Vagina (tissue), 2 donors: ENCODE data around the gene PTGR1. TPM values are rescaled to one million over a fixed set of nuclear protein-coding genes. Genes with fewer than 3 reads are reported as not detected.
"Not testable (repeated sequence)": the region's sequence is repeated elsewhere in the genome, so short reads cannot be mapped to it uniquely, and the experiment has no call there.

Experiments
- DNase-seq, 2 donors: peaks; one replicate each; pipeline ENCODE4 v3.0.0-alpha.2; 2017; ENCODE audit errors: extremely low spot score in 2 of 2
- H3K27ac ChIP-seq: fragments of 200-600 bp; sonication (generic); one replicate; pipeline ENCODE4 v1.5.1; 2019
- H3K27me3 ChIP-seq: fragments of 200-600 bp; sonication (generic); one replicate; pipeline ENCODE4 v1.5.1; 2019
- H3K36me3 ChIP-seq, 2 donors: fragments of 200-600 bp; sonication (generic); one replicate each; pipeline ENCODE4 v1.5.1; 2017 to 2019
- H3K4me1 ChIP-seq: fragments of 200-600 bp; sonication (generic); one replicate; pipeline ENCODE4 v1.5.1; 2019
- H3K4me3 ChIP-seq, 2 donors: fragments of 200-600 bp; sonication (generic); 1 replicate in 1 of 2; 2 replicates in 1 of 2; pipeline ENCODE4 v1.5.1; 2016 to 2019
- H3K9me3 ChIP-seq: fragments of 200-600 bp; sonication (generic); one replicate; pipeline ENCODE4 v1.5.1; 2019
- CTCF ChIP-seq, 3 experiments: fragments of 450-650 bp in 2 of 3; fragments of 200-600 bp in 1 of 3; sonication (generic) in 1 of 3; IDR thresholded peaks; one replicate each; pipeline ENCODE4 v1.5.1; 2017 to 2019; ENCODE audit warnings: antibody characterized with exemption in 3 of 3, mild to moderate bottlenecking in 2 of 3, moderate library complexity in 2 of 3
- POLR2A ChIP-seq, 2 donors: fragments of 450-650 bp; IDR thresholded peaks; one replicate each; pipeline ENCODE4 v1.6.1; 2017; ENCODE audit warnings: antibody characterized with exemption in 2 of 2, mild to moderate bottlenecking in 2 of 2, moderate library complexity in 2 of 2
- POLR2AphosphoS5 ChIP-seq, 2 donors: sonication (generic); formaldehyde crosslinking; IDR thresholded peaks; one replicate each; pipeline ENCODE4 v1.9.0; 2017; ENCODE audit warnings: antibody characterized with exemption in 2 of 2, mild to moderate bottlenecking in 2 of 2, low read depth in 1 of 2; ENCODE audit not compliant: insufficient read depth in 1 of 2
- intact Hi-C: fragments of 100-400 bp; cut with DNase I; formaldehyde crosslinking; loops from one replicate; pipeline ENCODE4 v1.15.1; 2023
- total RNA-seq: library from RNA; depleted of rRNA; stranded (reverse); fragments of >200 nt; gene quantifications from one replicate; pipeline ENCODE4 v1.2.3, GENCODE V29; 2016

The PTGR1 gene
- total RNA-seq, 1 donor from 2014 or later = 40.3 TPM

- no peaks in the 10 kb centered on the region for H3K27me3 ChIP-seq
- no peak for TF ChIP-seq CTCF (IDR thresholded peaks at IDR 0.05)
- TF ChIP-seq POLR2A (IDR thresholded peaks at IDR 0.05) = no peak
- TF ChIP-seq POLR2AphosphoS5 (IDR thresholded peaks at IDR 0.05; ENCODE audit: insufficient read depth in 1 of 2, low read depth in 1 of 2) = no peak
- no peak overlapping the region for H3K4me3 ChIP-seq
- peaks cover 3 to 87% of the 10 kb centered on the region in 2 donors for H3K36me3 ChIP-seq
- intact Hi-C loops = no loop called here
- H3K4me1 ChIP-seq = no peaks in the 10 kb centered on the region
- no peak overlapping the region for H3K27ac ChIP-seq
- no peak for DNase-seq
- no peaks in the 10 kb centered on the region for H3K9me3 ChIP-seq
These were observed 33.2 kb downstream of the PTGR1 start for GRCh38 chr9:111566234-111566633.

- no peaks in the 10 kb centered on the region for H3K27me3 ChIP-seq
- H3K36me3 ChIP-seq = peaks cover 0 to 40% of the 10 kb centered on the region in 2 donors
- H3K4me1 ChIP-seq = no peaks in the 10 kb centered on the region
- DNase-seq = no peak
- peaks cover under 1% of the 10 kb centered on the region for H3K9me3 ChIP-seq
- intact Hi-C loops = no loop called here
- H3K4me3 ChIP-seq = no peak overlapping the region
- no peak overlapping the region for H3K27ac ChIP-seq
- TF ChIP-seq POLR2A (IDR thresholded peaks at IDR 0.05) (no peak), CTCF (IDR thresholded peaks at IDR 0.05) (no peak), POLR2AphosphoS5 (IDR thresholded peaks at IDR 0.05; ENCODE audit: insufficient read depth in 1 of 2, low read depth in 1 of 2) (no peak)
These were observed 38.2 kb downstream of the PTGR1 start for GRCh38 chr9:111561165-111561719.

GRCh38 chr9:111559000-111559610 lies 40.3 kb downstream of the PTGR1 start:
- Histone ChIP-seq H3K36me3 (peaks cover 0 to 19% of the 10 kb centered on the region in 2 donors), H3K27me3 (no peaks in the 10 kb centered on the region), H3K4me3 (no peak overlapping the region), H3K4me1 (no peaks in the 10 kb centered on the region), H3K9me3 (peaks cover 3% of the 10 kb centered on the region), H3K27ac (no peak overlapping the region)
- no peak for DNase-seq
- intact Hi-C loops = no loop called here
- no peak for TF ChIP-seq CTCF (IDR thresholded peaks at IDR 0.05)
- TF ChIP-seq POLR2AphosphoS5 (IDR thresholded peaks at IDR 0.05; ENCODE audit: insufficient read depth in 1 of 2, low read depth in 1 of 2) = no peak
- no peak for TF ChIP-seq POLR2A (IDR thresholded peaks at IDR 0.05)

GRCh38 chr9:111555425-111555824 lies 44.0 kb downstream of the PTGR1 start:
- H3K36me3 ChIP-seq, H3K27ac ChIP-seq, DNase-seq, H3K9me3 ChIP-seq, intact Hi-C loops, H3K4me1 ChIP-seq, H3K27me3 ChIP-seq, H3K4me3 ChIP-seq: not testable (repeated sequence)

DNA sequence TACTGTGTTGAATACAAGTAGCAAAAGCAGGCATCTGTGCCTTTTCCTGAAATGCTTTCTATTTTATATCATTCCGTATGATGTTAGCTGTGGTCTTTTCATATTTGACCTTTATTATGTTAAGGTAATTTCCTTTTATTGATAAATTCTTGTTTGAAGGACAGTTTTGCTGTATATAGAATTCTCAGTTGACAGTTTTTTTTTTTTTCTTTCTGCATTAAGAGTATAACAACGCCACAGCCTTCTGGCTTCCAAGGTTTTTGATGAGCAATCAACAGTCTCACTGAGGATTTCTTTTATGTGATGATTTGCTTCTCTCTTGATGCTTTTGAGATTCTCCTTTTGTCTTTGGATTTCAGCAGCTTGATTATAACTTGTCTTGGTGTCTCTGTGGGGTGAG lies 50.8 kb downstream of the PTGR1 start:
- no peak overlapping the region for H3K27ac ChIP-seq
- DNase-seq = no peak
- no peaks in the 10 kb centered on the region for H3K27me3 ChIP-seq
- TF ChIP-seq POLR2AphosphoS5 (IDR thresholded peaks at IDR 0.05; ENCODE audit: insufficient read depth in 1 of 2, low read depth in 1 of 2) (no peak), CTCF (IDR thresholded peaks at IDR 0.05) (no peak), POLR2A (IDR thresholded peaks at IDR 0.05) (no peak)
- H3K4me3 ChIP-seq = no peak overlapping the region
- no peaks in the 10 kb centered on the region for H3K4me1 ChIP-seq
- intact Hi-C loops = no loop called here
- peaks cover 49% of the 10 kb centered on the region for H3K9me3 ChIP-seq
- peaks cover 2 to 10% of the 10 kb centered on the region in 2 donors for H3K36me3 ChIP-seq
